22Rv1 (cell line): ENCODE data around the gene RNF113A.
A peak's percentile ranks its signal among the peaks of the same experiment; 100 is the strongest.

ENCODE experiments used
- H3K27ac ChIP-seq: fragments of 450-650 bp; 2 replicates; pipeline ENCODE4 v1.5.1; 2017
- CTCF ChIP-seq: fragments of 450-650 bp; IDR thresholded peaks from 2 replicates; pipeline ENCODE4 v1.5.1; 2017; ENCODE audit warnings: mild to moderate bottlenecking
- ZFX ChIP-seq: fragments of 450-650 bp; IDR thresholded peaks from 2 replicates; pipeline ENCODE4 v1.6.1; 2017; ENCODE audit warnings: antibody characterized with exemption, borderline replicate concordance

The RNF113A gene

GRCh38 chrX:119871599-119872395 lies at the start of gene RNF113A, which contains the start of gene NDUFA1:
TSS of gene RNF113A (minus strand) at chrX:119871733. CDS start at chrX:119871613, 120 bp downstream.
TSS of gene NDUFA1 (plus strand) at chrX:119871832. CDS start at chrX:119871912, 80 bp downstream.
- H3K27ac ChIP-seq, result peak within 1 kb of the TSS; percentile 90
- TF ChIP-seq CTCF, result no peak
- TF ChIP-seq ZFX, result no peak

GRCh38 chrX:119919835-119920585 lies 48.5 kb upstream of the RNF113A start:
- no peak for TF ChIP-seq CTCF
- no peak for TF ChIP-seq ZFX

GRCh38 chrX:119917877-119918276 lies 46.3 kb upstream of the RNF113A start:
- no peak overlapping the region for H3K27ac ChIP-seq
- TF ChIP-seq ZFX, result no peak
- TF ChIP-seq CTCF, result no peak

More at GRCh38 chrX:119919835-119920585, 48.5 kb upstream of the RNF113A start:
- H3K27ac ChIP-seq, result no peak overlapping the region

GRCh38 chrX:119916310-119916709 lies 44.8 kb upstream of the RNF113A start:
- no peak overlapping the region for H3K27ac ChIP-seq
- TF ChIP-seq ZFX, result no peak
- no peak for TF ChIP-seq CTCF

- TF ChIP-seq CTCF (no peak), ZFX (no peak)
- no peak overlapping the region for H3K27ac ChIP-seq
These were observed 29.4 kb upstream of the RNF113A start for GRCh38 chrX:119900976-119901375.

GRCh38 chrX:119899125-119899524 lies 27.6 kb upstream of the RNF113A start:
- TF ChIP-seq ZFX (no peak), CTCF (no peak)
- H3K27ac ChIP-seq, result no peak overlapping the region
